NCI-H128 (cell line): ENCODE data around the gene PSTPIP1.

Experiments used
- DNase-seq: peaks from one replicate; lab custom pipeline; 2025; ENCODE audit not compliant: unreplicated experiment; lab: John Stamatoyannopoulos, UW

The PSTPIP1 gene

DNA sequence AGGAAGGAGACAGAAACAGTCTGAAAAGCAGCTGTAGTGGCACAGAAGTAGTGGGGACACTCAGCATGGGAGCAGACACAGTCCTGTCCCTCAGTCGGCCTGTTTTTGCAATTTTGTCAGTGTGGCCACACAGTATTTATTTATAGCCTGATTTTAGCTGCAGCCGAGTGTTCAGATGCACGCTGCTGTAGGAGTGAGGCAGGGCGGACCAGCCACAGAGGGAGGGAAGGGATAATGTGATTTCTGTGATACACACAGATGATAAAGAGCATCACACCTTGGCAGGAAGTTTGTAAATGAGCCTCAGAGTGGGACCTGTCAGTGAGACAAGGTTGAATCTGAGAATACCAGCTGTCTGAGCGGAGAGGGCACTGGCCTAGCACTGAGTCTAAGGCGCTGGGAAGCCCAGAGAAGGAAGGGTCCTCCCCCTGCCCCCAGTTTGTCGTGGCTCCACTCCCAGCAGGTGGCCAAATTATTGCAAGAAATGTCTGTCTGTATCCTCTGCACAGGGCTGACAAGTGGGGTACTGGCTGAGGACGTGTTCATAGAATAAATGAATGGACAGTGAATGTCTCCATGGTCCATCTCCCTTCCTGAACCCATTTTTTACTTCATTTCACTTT is 3.8 kb downstream of the PSTPIP1 start:
- no peak for DNase-seq

DNA sequence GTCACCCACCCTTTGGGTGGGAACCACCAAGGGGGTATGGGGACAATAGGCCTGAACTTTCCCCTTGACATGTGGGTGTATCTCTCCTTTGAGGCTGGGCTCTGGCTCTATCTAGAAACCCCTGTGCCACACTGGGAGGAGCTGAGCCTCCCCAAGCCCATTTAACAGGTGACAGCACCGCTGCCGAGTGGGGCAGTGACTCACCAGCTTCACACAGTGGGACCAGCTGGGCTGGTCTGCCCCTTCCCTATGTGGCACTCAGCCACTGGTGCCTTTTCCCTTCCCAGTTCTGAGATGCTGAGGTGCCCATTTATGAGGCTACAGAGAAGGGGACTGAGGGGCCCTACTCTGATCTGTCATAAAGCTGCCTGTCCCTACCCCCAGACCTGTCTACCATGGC is 5.1 kb downstream of the PSTPIP1 start:
- no peak for DNase-seq

DNA sequence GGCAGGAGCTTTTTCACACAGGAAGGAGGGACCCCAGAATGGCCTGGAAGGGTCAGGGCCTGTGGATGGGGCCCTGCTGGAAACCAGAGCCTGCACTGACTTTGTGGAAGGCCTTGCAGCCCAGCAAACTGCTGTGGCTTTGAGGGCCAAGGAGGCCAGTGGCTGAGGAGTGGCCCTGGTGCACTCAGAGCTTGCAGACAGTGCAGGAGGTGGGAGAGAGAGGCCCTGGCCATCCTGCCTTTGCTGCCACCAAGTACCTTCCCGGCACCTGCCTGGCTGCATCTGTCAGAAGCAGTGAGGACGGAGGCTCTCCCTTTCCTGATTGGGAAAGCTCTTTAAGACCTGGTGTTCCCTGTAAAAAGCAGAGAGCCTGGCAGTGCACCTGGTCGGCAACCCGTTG is 6.4 kb downstream of the PSTPIP1 start:
- no peak for DNase-seq

DNA sequence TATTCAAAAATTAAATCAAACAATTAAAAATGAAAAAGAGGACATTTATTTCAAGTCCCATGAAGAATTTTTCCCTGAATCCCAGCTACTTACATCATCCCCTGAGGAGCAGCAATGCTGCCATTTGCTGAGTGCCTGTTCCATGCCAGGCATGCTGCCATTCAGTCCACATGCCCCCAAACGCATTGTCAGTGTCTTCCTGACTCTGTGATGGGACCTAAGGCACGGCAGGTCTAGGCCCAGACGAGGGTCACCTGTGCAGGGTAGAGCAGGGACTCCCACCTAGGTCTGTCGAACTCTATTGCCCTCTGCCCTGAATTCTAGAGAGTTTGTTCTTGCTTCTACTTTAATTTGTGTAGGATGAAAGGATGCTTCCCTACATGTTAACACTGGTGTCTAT is 7.0 kb downstream of the PSTPIP1 start:
- no peak for DNase-seq

DNA sequence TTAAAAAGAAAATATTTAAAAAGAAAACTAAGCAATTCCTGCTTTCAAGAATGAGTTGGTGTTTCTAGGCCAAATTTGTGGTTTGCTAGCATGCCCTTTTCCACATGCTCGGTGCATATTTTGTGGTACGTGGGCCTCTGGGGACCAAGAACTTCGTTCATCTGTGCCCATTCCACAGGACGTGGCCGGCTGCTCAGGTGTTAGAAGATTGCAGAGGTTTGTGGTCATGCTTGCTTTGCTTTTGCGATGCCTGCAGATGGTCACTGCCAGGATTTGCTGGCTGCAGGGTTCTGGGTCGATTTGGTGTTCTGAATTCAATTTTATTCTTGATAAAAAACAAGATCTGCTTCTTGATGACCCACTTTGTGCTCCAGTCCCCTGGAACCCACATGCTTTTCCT is 7.5 kb downstream of the PSTPIP1 start:
- no peak for DNase-seq

DNA sequence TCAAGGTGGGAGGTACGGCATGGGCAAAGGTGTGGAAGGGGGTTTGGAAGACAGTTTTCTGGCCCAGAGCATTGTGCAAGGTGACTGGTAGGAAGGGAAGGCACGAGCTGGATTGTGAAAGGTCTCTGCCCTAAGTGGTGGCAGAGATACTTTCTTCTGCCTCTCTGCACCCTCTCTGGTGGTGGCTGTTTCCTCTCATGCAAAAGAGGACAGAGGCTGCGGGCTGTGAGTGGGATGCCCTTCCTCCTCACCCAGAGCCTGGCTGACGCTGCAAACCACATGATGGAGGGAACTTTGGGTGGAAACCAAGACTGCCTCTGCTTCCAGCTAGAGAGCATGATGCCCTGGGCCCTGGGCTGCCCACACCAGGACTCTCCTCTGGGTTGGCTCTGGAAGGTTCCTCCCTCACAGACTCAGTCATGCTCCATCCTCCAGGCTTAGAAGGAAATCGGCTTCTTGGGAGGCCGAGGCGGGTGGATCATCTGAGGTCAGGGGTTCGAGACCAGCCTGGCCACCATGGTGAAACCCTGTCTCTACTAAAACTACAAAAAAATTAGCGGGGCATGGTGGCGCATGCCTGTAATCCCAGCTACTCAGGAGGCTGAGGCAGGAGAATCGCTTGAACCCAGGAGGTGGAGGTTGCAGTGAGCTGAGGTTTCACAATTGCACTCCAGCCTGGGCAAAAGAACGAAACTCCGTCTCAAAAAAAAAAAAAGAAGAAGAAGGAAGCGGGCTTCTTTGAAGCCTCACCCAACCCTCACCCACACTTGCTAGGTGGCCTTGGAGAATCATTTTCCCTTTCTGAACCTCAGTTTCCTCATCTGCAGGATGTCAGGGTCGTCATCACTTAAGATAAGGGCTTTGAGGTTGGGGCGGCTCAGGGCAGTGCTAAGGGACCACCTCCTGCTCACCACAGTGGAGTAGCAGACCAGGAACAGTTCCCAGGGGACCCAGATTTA is 8.3 kb downstream of the PSTPIP1 start:
- no peak for DNase-seq

DNA sequence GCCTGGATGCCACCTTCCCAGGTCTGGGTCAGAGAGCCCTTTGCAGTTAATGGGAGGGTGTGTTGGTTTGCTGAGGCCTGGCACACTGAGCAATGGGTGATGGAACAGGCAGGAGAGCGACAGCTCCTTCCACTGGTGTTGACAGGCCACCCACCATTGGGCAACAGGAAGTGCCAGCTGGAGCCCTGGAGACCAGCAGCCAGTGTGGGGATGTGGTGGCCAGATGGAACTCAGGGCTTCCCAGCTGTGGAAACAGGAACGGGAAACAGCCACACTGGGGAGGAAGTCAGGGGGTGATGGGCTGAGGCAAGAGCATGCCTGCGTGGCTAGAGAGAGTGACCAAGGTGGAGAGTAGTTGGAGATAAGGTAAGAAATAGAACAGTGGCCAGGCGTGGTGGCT is 9.3 kb downstream of the PSTPIP1 start:
- DNase-seq = no peak

DNA sequence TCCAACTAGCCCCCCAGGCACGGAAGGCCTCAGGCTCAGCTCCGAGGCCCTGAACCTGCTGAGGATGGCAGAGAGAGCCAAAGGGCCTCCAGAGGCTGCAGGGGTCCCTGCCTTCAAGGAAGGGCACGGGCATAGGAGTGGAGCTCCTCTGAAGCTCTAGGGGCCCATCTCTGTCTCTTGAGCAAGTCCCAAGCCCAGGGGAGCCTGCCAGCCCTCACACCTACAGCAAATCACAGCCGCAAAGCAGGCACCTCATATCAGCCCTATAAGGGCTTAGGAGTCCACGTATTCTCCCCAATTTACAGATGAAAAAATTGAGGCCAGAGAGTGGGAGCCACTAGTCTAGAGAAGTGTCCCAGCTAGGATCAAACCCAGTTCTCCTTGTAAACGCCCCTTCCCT is 14.2 kb downstream of the PSTPIP1 start:
- no peak for DNase-seq

DNA sequence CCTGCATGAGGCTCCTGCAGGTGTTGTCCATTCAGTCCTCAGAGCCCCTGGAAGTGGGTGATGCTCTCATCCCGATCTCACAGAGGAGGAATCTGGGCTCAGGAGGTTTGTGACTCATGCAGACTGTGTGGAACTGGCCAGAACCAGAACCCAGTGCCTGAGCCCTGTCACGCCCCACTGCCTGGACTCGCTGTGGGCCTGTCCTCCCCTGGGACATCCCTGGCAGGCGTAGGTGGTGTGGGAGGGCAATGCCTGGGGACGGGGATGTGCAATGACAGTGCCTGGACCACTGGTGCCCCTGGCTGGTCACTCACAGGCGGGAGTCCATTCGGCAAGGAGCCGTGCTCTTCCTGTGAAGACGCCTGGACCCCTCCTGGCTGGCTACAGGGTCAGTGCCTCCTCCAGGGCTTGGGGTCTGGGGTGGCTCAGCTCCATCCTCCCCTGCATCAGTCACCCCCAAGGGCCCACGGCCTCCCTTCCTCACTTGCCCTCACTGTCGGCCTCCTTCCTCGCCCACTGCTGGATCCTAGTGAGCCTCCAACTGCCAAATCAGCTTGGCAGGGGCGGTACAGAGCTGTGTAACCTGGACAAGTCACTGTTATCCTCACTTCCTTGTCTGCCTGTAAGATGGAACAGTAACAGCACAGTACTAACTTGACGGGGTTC is 14.9 kb downstream of the PSTPIP1 start:
- no peak for DNase-seq

DNA sequence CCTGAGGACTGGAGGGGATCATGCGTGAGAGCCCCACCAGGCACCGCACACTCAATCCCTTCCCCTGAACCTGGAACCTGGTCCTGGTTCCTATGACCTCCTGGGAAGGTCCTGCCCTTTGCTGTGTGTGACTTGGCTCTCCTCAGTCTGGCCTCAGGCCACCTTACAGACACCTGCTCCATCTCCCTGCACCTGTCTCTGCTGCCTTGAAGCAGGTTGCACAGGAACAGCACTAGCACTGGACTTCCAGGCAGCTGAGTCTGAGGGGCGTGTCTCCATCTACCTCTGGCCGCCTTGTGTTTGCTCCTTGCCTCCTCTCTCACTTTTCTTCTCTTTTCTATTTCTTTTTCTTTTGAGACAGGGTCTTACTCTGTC is 15.4 kb downstream of the PSTPIP1 start:
- no peak for DNase-seq

DNA sequence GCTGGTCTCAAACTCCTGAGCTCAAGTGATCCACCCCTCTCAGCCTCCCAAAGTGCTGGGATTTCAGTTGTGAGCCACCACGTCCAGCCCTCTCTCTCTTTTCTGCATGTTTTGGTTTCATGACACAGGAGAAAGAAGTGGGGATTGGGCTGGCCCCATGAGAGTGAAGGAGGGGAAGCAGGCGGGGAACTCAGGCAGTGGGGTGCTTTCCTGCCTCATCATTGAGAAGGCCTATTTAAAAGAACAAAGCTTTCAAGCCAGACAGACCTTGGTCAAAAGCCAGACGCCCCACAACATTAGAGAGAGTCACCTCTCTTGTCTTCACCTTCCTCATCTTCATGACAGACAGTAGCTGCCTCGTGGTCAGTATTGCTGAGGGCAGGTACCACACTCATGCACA is 15.9 kb downstream of the PSTPIP1 start:
- DNase-seq = no peak

DNA sequence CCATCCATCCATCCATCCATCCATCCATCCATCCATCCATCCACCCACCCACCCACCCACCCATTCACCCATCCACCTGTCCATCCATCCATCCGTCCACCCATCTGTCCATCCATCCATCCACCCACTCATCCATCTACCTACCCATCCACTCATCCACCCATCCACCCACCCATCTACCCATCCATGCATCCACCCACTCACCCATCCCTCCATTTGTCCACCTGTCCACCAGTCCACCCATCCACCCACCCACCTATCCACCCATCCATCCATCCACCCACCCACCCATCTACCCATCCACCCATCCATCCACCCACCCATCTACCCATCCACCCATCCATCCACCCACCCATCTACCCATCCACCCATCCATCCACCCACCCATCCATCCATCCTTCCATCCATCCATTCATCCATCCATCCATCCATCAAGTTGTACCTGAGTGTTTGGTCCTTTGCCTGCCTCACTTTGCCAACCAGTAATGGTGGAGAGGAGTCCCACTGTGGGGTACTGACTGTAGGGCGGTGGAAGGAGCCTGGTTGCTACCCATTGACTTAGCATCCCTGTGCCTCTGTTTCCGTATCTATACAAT is 17.3 kb downstream of the PSTPIP1 start:
- DNase-seq = no peak

DNA sequence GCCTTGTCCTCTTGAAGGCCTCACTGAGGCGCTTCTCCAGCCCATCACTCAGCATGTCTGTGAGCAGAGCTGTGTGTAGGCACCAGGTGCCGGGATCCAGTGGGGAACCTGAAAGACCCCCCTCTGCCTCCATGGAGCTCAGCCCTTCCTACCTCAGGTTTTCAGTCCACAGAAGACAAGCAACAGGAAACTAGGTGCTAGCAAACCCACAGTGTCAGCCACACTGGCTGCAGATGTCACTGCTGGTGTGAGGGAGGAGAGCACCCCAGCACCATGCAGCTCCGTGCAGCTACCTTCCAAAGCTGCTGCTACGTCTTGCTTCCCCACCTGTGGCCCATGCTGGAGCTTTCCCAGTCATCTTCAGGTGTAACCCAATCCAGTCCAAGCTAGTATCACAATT is 17.9 kb downstream of the PSTPIP1 start:
- DNase-seq = no peak

DNA sequence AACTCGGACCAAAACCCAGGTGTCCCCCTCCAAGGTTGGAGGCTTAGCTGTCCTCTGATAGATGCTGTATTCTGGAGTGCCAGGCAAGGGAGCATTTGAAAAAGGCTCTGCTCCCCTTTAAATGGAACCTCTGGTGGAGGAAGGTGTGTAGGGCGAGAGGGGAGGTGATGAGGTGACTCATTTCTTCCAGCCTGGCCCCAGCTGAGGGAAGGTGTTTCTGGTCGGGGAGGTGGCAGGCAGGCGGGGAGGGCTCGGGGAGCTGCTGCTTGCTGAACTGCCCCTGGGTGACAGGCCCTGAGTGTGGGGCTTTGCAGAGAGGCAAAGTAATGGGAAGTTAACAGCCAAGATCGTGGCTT is 18.8 kb downstream of the PSTPIP1 start:
- DNase-seq = no peak

DNA sequence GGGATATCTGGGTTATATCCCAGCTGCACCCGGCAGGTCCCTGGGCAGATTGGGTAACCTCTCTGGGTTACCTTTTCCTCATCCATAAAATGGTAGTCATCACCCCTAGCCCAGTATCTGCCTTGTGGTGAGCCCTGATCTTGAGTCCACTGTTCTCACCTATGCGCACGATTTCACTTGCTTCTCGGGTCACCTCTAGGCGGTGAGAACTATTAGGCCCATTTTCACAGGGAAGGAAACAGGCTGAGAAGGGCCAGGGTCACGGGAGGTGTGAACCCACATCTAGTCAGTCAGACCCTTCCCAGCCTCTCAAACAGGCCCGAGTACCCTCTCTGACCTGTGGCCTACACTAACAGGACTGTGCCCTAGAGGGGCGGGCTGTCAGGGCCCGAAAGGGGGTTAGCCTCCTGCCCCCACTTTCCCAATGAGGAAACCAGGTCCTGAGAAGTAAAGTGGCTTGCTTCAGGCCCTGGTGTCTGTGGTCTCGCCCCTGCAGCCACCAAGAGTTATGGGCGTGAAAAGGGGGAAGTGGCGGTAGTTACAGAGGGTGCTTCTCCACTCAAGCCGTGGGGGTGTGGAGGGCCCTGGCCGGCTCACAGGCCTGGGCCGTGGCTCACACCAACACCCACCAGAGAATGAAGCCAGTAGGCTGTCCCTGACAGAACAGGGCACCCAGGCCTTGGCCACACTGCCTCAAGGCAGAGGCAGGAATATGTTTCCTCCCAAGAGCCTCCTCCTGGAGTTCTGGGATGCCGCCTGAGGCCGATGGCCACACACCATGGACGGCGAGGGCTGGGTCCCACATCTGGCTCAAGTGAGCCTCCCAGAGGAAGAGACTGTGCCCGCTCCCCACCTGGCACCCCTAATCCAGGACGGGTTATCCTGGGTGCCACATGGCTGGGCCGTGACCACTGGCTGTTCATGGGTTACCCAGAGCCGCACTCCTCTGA is 19.5 kb downstream of the PSTPIP1 start:
- no peak for DNase-seq

DNA sequence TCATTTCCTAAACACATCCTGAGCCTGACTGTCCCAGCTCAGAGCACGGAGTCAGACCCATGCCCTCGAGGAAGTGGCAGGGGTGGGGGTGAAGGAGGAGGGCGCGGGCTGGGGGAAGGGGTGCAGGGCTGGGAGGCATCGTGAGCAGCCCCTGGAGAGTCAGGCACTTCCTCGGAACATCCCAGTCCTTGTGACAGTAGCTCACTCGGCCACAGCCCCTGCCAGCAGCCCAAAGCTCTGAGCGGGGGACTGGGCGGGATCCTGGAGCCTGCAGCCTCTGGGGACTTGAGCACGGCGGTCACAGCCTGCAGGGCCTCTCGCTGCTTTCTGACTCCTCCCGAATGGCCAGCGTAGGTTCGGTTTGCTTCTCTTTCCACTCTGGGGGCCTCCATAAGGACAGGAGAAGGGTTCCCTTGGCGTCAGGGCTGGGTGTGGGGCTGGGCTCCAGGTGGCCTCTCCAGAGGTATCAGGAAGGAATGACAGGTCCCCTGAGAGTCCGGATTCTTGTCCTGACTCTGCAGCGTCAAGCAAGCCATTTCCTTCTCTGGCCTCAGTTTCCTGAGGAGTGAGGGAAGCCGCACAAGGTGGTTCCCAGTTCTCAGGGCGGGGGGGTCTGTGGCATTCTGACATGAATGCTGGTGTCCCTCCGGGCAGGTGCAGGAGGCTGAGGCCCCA is 20.9 kb downstream of the PSTPIP1 start:
- DNase-seq = no peak

DNA sequence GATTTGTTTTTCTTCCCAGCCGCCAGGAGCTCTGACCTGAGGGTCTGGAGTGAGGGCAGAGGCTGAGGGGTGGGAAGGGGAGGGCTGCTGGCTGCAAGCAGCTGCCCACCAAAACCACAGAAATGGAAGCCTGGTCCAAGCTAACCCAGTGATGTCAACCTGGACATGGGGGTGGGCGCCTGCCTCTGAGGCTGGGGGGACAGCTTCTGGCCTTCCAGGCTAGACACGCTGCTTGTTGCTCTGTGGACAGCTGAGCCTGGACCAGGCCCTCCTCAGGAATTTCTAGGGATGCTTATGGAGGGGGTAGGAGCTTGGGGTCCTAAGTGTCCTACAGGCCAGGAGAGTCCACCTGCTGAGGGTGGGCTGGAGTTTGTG is 21.4 kb downstream of the PSTPIP1 start:
- no peak for DNase-seq

DNA sequence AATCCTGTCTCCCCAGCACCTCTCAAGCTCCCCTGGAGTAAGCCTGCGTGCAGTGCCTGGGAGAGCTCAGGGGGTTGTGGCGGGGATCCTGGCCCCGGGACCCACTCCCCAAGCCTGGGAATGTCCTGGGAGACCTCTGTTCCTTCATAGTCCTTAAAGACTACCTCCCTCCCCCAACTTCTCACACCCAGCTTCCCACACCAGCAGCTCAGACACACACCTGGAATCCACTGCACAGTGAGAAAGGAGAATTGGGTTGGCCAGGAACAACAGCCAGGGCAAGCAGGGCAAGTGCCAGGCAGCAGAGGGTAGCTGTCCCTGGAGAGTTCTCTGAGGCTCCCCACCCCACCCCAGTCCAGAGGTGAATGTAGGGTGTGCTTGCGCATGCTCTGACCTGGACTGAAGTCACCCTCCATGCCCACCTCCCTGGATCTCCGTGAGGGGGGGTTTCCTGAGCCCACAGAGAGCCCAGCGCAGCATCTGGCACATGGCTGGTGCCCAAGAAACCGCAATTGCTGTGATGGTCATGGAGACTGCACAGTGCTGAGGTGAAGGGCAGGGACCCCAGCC is 22.2 kb downstream of the PSTPIP1 start:
- DNase-seq = no peak

DNA sequence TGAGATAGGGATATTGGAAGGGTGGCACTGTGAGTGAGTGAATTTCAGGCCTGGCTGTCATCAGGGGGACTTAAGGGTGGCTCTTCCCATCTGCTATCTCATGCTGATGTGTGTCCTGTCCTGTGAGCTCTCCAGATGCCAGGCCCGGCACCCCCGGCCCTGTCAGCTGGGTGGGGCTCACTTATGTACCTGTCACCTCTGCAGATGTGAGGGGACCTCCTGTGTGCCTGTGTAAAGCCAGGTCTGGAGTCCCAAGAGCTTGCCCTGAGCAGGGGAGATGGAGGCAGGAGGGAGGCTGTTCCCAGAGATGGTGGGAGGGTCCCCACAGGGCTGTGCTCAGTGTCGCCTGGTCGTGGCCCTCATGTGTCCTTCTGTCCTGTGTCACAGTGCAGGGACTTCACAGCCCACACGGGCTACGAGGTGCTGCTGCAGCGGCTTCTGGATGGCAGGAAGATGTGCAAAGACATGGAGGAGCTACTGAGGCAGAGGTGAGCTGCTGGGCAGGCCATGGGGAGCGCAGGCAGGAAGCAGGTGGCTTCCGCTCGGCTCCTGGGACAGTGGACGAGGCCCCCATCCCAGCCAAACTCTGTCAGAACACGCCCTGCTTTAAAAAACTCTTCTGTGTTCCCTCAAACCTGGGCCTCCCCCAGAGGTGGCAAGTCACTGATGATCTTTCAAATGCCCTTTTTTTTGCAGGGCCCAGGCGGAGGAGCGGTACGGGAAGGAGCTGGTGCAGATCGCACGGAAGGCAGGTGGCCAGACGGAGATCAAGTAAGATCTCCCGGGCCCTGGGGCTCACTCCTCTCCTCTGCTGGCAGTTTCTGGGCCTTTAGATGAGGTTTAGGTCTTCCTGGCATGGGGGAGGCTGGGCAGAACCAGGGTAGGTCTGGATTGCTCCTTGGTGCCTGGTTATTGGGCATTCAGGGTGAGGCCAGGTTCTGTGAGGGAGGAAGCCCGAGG is 23.1 kb downstream of the PSTPIP1 start:
- DNase-seq = no peak
